H9 (cell line): ENCODE data around the gene MBOAT2. TPM values are rescaled to one million over a fixed set of nuclear protein-coding genes. Genes with fewer than 3 reads are reported as not detected.
"Not testable (repeated sequence)": the region's sequence is repeated elsewhere in the genome, so short reads cannot be mapped to it uniquely, and the experiment has no call there.

Experiments
- DNase-seq: peaks from one replicate; pipeline ENCODE4 v3.0.0-alpha.2; 2017
- H2AFZ ChIP-seq: one replicate; pipeline ENCODE4 v1.6.1; 2013; ENCODE audit warnings: mild to moderate bottlenecking, low read length, control low read depth, moderate library complexity
- H2AK5ac ChIP-seq: 2 replicates; pipeline ENCODE4 v1.6.1; 2013; ENCODE audit warnings: low read length, control low read depth, mixed read lengths; ENCODE audit not compliant: insufficient read length
- H2BK120ac ChIP-seq: one replicate; pipeline ENCODE4 v1.6.1; 2013; ENCODE audit warnings: low read depth, mild to moderate bottlenecking, low read length, control low read depth, inconsistent platforms; ENCODE audit not compliant: poor library complexity, severe bottlenecking
- H2BK12ac ChIP-seq: 2 replicates; pipeline ENCODE4 v1.6.1; 2013; ENCODE audit warnings: low read length, control low read depth, mixed read lengths, low read depth; ENCODE audit not compliant: insufficient read length
- H2BK15ac ChIP-seq: 2 replicates; pipeline ENCODE4 v1.6.1; 2013; ENCODE audit warnings: low read depth, low read length, control low read depth
- H2BK20ac ChIP-seq: one replicate; pipeline ENCODE4 v1.6.1; 2013; ENCODE audit warnings: low read depth, mild to moderate bottlenecking, low read length, control low read depth, inconsistent platforms; ENCODE audit not compliant: poor library complexity, severe bottlenecking
- H2BK5ac ChIP-seq: 2 replicates; pipeline ENCODE4 v1.6.1; 2013; ENCODE audit warnings: low read length, control low read depth, mixed read lengths; ENCODE audit not compliant: insufficient read length
- H3K14ac ChIP-seq: 2 replicates; pipeline ENCODE4 v1.6.1; 2013; ENCODE audit warnings: low read length, control low read depth; ENCODE audit not compliant: insufficient read depth
- H3K18ac ChIP-seq: 2 replicates; pipeline ENCODE4 v1.6.1; 2013; ENCODE audit warnings: low read depth, mild to moderate bottlenecking, mixed read lengths, low read length, control low read depth; ENCODE audit not compliant: insufficient read length
- H3K23ac ChIP-seq: 2 replicates; pipeline ENCODE4 v1.6.1; 2013; ENCODE audit warnings: low read length, control low read depth, mixed read lengths, low read depth; ENCODE audit not compliant: insufficient read length
- H3K23me2 ChIP-seq: 2 replicates; pipeline ENCODE4 v1.6.1; 2013; ENCODE audit warnings: low read depth, mild to moderate bottlenecking, mixed read lengths, low read length, control low read depth; ENCODE audit not compliant: insufficient read length, poor library complexity, severe bottlenecking
- H3K27ac ChIP-seq: 2 replicates; pipeline ENCODE4 v1.5.1; 2013; ENCODE audit warnings: low read length, control low read depth, mixed read lengths, low read depth; ENCODE audit not compliant: insufficient read length
- H3K27me3 ChIP-seq: 2 replicates; pipeline ENCODE4 v1.6.1; 2013; ENCODE audit warnings: low read length, control low read depth, inconsistent platforms; ENCODE audit not compliant: insufficient read depth
- H3K4ac ChIP-seq: 2 replicates; pipeline ENCODE4 v1.6.1; 2013; ENCODE audit warnings: low read depth, mild to moderate bottlenecking, control low read depth, inconsistent platforms, low read length, moderate library complexity
- H3K4me1 ChIP-seq: 2 replicates; pipeline ENCODE4 v1.6.1; 2013; ENCODE audit warnings: low read length, control low read depth, inconsistent platforms; ENCODE audit not compliant: insufficient read depth
- H3K4me2 ChIP-seq: 2 replicates; pipeline ENCODE4 v1.6.1; 2013; ENCODE audit warnings: low read length, control low read depth, mixed read lengths; ENCODE audit not compliant: insufficient read length, insufficient read depth
- H3K56ac ChIP-seq: 2 replicates; pipeline ENCODE4 v1.6.1; 2013; ENCODE audit warnings: low read depth, mild to moderate bottlenecking, mixed read lengths, low read length, control low read depth; ENCODE audit not compliant: insufficient read length
- H3K79me1 ChIP-seq: 2 replicates; pipeline ENCODE4 v1.6.1; 2013; ENCODE audit warnings: low read depth, mild to moderate bottlenecking, moderate library complexity, low read length, control low read depth, inconsistent platforms; ENCODE audit not compliant: insufficient read depth, poor library complexity, severe bottlenecking
- H3K79me2 ChIP-seq: 2 replicates; pipeline ENCODE4 v1.6.1; 2013; ENCODE audit warnings: low read length, control low read depth, inconsistent platforms; ENCODE audit not compliant: insufficient read depth
- H3K9ac ChIP-seq: 2 replicates; pipeline ENCODE4 v1.6.1; 2013; ENCODE audit warnings: low read length, control low read depth, mixed read lengths; ENCODE audit not compliant: insufficient read length; ENCODE audit errors: extremely low read depth
- H3K9me3 ChIP-seq: one replicate; pipeline ENCODE4 v1.6.1; 2013; ENCODE audit warnings: low read depth, low read length, inconsistent platforms; ENCODE audit not compliant: control insufficient read depth
- H3T11ph ChIP-seq: one replicate; pipeline ENCODE4 v1.6.1; 2013; ENCODE audit warnings: mild to moderate bottlenecking, low read length, control low read depth, inconsistent platforms
- H4K20me1 ChIP-seq: one replicate; pipeline ENCODE4 v1.6.1; 2013; ENCODE audit not compliant: control insufficient read depth, insufficient read length, insufficient read depth
- H4K5ac ChIP-seq: 2 replicates; pipeline ENCODE4 v1.6.1; 2013; ENCODE audit warnings: low read depth, mild to moderate bottlenecking, mixed read lengths, low read length, control low read depth; ENCODE audit not compliant: insufficient read length
- H4K8ac ChIP-seq: replicated peaks from 2 replicates; pipeline ENCODE4 v1.6.1; 2013; ENCODE audit warnings: low read length, control low read depth, mixed read lengths, low read depth; ENCODE audit not compliant: insufficient read length
- H4K91ac ChIP-seq: 2 replicates; pipeline ENCODE4 v1.6.1; 2013; ENCODE audit warnings: low read depth, mild to moderate bottlenecking, moderate library complexity, mixed read lengths, low read length, control low read depth; ENCODE audit not compliant: insufficient read length
- H3K27ac Mint-ChIP-seq, 3 experiments: 2 replicates in 2 of 3; 3 replicates in 1 of 3; pipeline ENCODE4 v1.8.0; 2020 to 2021; ENCODE audit warnings: mixed read lengths in 3 of 3, mild to moderate bottlenecking in 1 of 3, moderate library complexity in 1 of 3
- H3K27me3 Mint-ChIP-seq: 2 replicates; pipeline ENCODE4 v1.8.0; 2021; ENCODE audit warnings: low read depth, mild to moderate bottlenecking, moderate library complexity, mixed read lengths
- H3K36me3 Mint-ChIP-seq, 3 experiments: 2 replicates in 2 of 3; 3 replicates in 1 of 3; pipeline ENCODE4 v1.8.0; 2020 to 2021; ENCODE audit warnings: low read depth in 3 of 3, mixed read lengths in 3 of 3; ENCODE audit not compliant: insufficient read depth in 1 of 3
- H3K4me1 Mint-ChIP-seq, 2 experiments: 2 replicates each; pipeline ENCODE4 v1.8.0; 2020; ENCODE audit warnings: mixed read lengths in 2 of 2
- H3K4me3 Mint-ChIP-seq, 2 experiments: 2 replicates in 1 of 2; 3 replicates in 1 of 2; pipeline ENCODE4 v1.8.0; 2020 to 2021; ENCODE audit warnings: mild to moderate bottlenecking in 2 of 2, mixed read lengths in 2 of 2, moderate library complexity in 1 of 2
- H3K9me3 Mint-ChIP-seq, 2 experiments: 2 replicates in 1 of 2; 3 replicates in 1 of 2; pipeline ENCODE4 v1.8.0; 2020; ENCODE audit warnings: mild to moderate bottlenecking in 2 of 2, mixed read lengths in 2 of 2, moderate library complexity in 1 of 2
- WGBS: extraction: QIAGEN DNeasy Blood & Tissue Kit; methylation state at CpG from one replicate; pipeline ENCODE4 v1.1.7; 2013; ENCODE audit warnings: missing lambda C conversion rate, low lambda C conversion rate, mixed read lengths; ENCODE audit not compliant: insufficient read length; ENCODE audit errors: extremely low coverage; 5-methylcytosine and 5-hydroxymethylcytosine counted together
- total RNA-seq: library from RNA; stranded (reverse); gene quantifications from 2 replicates; pipeline ENCODE4 v1.2.1, GENCODE V29; 2021

Gene MBOAT2
- total RNA-seq, 1 experiment from 2014 or later, result 20.2 TPM

DNA sequence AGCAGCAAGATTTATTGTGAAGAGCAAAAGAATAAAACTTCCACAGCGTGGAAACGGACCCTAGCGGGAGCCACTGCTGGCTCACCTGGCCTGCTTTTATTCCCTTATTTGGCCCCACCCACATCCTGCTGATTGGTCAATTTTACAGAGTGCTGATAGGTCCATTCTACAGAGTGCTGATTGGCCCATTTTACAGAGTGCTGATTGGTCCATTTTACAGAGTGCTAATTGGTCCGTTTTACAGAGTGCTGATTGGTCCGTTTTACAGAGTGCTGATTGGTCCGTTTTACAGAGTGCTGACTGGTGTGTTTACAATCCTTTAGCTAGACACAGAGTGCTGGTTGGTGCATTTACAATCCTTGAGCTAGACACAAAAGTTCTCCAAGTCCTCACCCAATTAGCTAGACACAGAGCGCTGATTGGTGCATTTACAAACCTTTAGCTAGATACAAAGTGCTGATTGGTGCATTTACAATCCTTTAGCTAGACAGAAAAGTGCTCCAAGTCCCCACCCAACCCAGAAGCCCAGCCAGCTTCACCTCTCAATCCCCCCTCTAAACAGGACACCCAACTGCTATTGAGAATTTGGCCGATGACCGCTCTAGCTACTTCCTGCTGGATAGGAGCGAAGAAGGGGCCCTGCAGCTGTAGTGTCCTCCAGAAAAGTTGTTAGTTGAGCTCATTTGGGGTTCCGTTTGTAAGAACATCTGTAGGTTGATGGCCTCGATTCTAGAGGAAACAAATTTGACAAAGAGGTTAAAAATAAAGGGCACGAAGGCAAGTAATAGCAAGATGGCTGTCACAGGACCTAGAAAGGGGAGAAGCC is 108.2 kb downstream of the MBOAT2 start:
- not testable (repeated sequence) for H3K4me3 Mint-ChIP-seq, H4K20me1 ChIP-seq, H3K79me2 ChIP-seq

More for the DNA sequence above, 108.2 kb downstream of the MBOAT2 start:
- H3K9ac ChIP-seq, H3K14ac ChIP-seq, H3K27me3 ChIP-seq, DNase-seq, H4K91ac ChIP-seq, H3K56ac ChIP-seq, H2BK120ac ChIP-seq, H2BK20ac ChIP-seq, H3K18ac ChIP-seq, H3K4ac ChIP-seq, H3T11ph ChIP-seq, H3K27ac ChIP-seq, H3K23ac ChIP-seq, H3K27ac Mint-ChIP-seq, H2AK5ac ChIP-seq, H3K23me2 ChIP-seq, H2AFZ ChIP-seq, H2BK15ac ChIP-seq, H2BK12ac ChIP-seq, H4K8ac ChIP-seq, H3K9me3 ChIP-seq, H2BK5ac ChIP-seq, H3K27me3 Mint-ChIP-seq, H3K79me1 ChIP-seq, H4K5ac ChIP-seq, H3K4me1 ChIP-seq, H3K4me2 ChIP-seq: not testable (repeated sequence)
- H3K36me3 Mint-ChIP-seq, result peaks cover 24 to 25% (median 25%) of the 10 kb centered on the region in 3 experiments
- peaks cover 5 to 18% of the 10 kb centered on the region in 2 experiments for H3K4me1 Mint-ChIP-seq
- H3K9me3 Mint-ChIP-seq, result peaks cover 11 to 16% of the 10 kb centered on the region in 2 experiments; a peak in 4 of 5 replicates
- WGBS, result no CpG with 5 or more reads among the region's 13 CpGs
